ENCODE data around the gene IL17RC. TPM values are rescaled to one million over a fixed set of nuclear protein-coding genes. Genes with fewer than 3 reads are reported as not detected.

IL17RC gene
- total RNA-seq, 1 donor from 2014 or later, result 20.1 TPM

DNA sequence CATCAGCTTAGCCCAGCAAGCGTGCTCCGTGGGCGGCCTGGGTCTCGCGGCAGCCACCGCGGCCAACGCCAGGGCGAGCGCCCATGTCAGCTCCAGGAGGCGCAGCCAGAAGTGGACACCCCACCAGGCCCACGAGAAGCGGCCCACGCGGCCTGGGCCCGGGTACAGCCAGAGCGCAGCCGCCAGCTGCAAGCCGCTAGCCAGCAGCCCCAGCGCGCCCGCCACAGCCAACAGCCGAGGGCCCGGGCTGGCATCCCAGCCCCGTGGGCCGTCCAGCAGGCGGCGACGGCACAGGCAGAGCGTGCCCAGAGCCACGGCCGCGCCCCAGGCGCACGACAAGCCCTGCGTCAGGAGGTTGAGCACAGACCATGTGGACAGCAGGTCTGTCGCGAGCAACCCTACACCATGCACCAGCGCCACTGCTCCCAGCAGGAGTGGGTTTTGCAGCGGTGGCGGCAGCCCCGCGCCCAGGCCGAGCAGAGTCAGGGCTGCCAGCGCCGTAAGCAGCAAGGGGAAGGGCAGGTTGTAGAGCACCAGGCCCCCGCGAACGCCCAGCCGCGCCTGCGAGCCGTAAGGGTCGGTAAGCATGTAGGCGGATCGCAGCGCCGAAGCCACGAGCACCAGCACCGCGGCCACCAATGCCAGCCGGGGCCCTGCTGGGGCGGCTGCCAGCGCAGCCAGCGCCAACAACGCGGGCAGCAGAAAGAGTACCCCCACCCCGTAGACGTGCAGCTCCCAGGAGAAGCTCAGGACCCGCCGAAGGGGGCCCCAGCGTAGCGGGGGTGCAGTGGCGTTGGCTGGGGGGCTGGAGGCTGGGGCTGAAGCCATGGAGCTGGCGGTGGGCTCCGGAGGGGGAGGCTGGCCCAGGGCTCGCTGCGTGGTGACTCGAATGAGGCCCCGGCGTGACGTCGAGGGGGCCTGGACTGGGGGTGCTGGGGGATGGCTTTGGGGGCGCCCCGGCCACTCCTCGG is 30.4 kb downstream of the IL17RC start:
- Mint-ChIP-seq H3K36me3 (ENCODE audit: low read depth, unreplicated experiment) (peaks cover 17% of the 10 kb centered on the region), H3K4me3 (ENCODE audit: unreplicated experiment) (no peak overlapping the region), H3K27ac (ENCODE audit: unreplicated experiment) (no peak overlapping the region), H3K27me3 (ENCODE audit: low read depth, unreplicated experiment) (peaks cover 12% of the 10 kb centered on the region), H3K4me1 (ENCODE audit: low read depth, unreplicated experiment) (no peaks in the 10 kb centered on the region), H3K9me3 (ENCODE audit: unreplicated experiment) (no peaks in the 10 kb centered on the region)
- TF ChIP-seq EZH2 (IDR thresholded peaks at IDR 0.05; ENCODE audit: insufficient read depth, low read length), result no peak
- TF ChIP-seq, protein P1, sequence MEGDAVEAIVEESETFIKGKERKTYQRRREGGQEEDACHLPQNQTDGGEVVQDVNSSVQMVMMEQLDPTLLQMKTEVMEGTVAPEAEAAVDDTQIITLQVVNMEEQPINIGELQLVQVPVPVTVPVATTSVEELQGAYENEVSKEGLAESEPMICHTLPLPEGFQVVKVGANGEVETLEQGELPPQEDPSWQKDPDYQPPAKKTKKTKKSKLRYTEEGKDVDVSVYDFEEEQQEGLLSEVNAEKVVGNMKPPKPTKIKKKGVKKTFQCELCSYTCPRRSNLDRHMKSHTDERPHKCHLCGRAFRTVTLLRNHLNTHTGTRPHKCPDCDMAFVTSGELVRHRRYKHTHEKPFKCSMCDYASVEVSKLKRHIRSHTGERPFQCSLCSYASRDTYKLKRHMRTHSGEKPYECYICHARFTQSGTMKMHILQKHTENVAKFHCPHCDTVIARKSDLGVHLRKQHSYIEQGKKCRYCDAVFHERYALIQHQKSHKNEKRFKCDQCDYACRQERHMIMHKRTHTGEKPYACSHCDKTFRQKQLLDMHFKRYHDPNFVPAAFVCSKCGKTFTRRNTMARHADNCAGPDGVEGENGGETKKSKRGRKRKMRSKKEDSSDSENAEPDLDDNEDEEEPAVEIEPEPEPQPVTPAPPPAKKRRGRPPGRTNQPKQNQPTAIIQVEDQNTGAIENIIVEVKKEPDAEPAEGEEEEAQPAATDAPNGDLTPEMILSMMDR (IDR thresholded peaks at IDR 0.05; ENCODE audit: insufficient read depth, low read depth, low read length), result peak; percentile 28
- Histone ChIP-seq H3K4me3 (ENCODE audit: insufficient read depth, low read depth, low read length) (peak overlapping the region; percentile 63), H3K27me3 (ENCODE audit: insufficient read depth, low read length) (no peaks in the 10 kb centered on the region), H3K36me3 (ENCODE audit: insufficient read depth, low read length) (no peaks in the 10 kb centered on the region), H3K79me2 (ENCODE audit: insufficient read depth, low read length) (no peaks in the 10 kb centered on the region), H3K27ac (ENCODE audit: low read depth, low read length) (no peak overlapping the region), H3K4me1 (ENCODE audit: insufficient read depth, low read length) (peaks cover 11% of the 10 kb centered on the region), H3K9me3 (ENCODE audit: insufficient read depth, low read depth, low read length) (no peaks in the 10 kb centered on the region), H2AFZ (ENCODE audit: low read depth, low read length) (peak overlapping the region; percentile 94), H4K20me1 (ENCODE audit: insufficient read depth, low read length) (no peaks in the 10 kb centered on the region), H3K4me2 (ENCODE audit: low read length) (peak overlapping the region; percentile 94), H3K9ac (ENCODE audit: low read length) (peak overlapping the region; percentile 70)
- DNase-seq (ENCODE audit: low read depth), result peak; percentile 60
- FAIRE-seq, result no peak

DNA sequence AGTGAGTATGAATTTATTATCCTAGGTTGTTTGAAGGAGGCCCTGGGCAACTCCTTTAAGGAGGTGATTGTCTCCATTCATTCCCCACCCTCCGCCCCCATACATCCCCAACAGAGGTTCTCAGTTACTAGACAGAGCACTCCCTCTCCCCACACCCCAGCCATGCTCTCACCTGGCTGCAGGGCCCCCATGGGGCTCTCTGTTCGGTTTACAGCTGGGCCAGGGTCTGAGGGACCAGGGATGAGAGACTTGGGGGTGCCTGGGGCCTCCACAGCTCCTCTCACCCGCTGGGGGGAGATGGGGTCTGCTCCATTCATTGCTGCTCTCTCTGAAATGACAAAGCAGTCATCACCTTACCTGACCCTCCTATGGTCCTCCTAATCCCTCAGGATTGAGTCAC is 31.7 kb downstream of the IL17RC start:
- H3K4me3 Mint-ChIP-seq (ENCODE audit: unreplicated experiment), result no peak overlapping the region
- no peaks in the 10 kb centered on the region for H3K4me1 Mint-ChIP-seq (ENCODE audit: low read depth, unreplicated experiment)
- Histone ChIP-seq H2AFZ (ENCODE audit: low read depth, low read length) (no peak overlapping the region), H3K9ac (ENCODE audit: low read length) (no peak overlapping the region), H3K27me3 (ENCODE audit: insufficient read depth, low read length) (no peaks in the 10 kb centered on the region), H3K27ac (ENCODE audit: low read depth, low read length) (no peak overlapping the region), H3K79me2 (ENCODE audit: insufficient read depth, low read length) (no peaks in the 10 kb centered on the region), H3K9me3 (ENCODE audit: insufficient read depth, low read depth, low read length) (no peaks in the 10 kb centered on the region), H3K4me1 (ENCODE audit: insufficient read depth, low read length) (peaks cover 11% of the 10 kb centered on the region), H3K4me2 (ENCODE audit: low read length) (no peak overlapping the region), H3K4me3 (ENCODE audit: insufficient read depth, low read depth, low read length) (no peak overlapping the region), H3K36me3 (ENCODE audit: insufficient read depth, low read length) (no peaks in the 10 kb centered on the region), H4K20me1 (ENCODE audit: insufficient read depth, low read length) (no peaks in the 10 kb centered on the region)
- FAIRE-seq (no peak), DNase-seq (ENCODE audit: low read depth) (no peak)
- H3K27me3 Mint-ChIP-seq (ENCODE audit: low read depth, unreplicated experiment), result peaks cover 12% of the 10 kb centered on the region
- H3K9me3 Mint-ChIP-seq (ENCODE audit: unreplicated experiment), result no peaks in the 10 kb centered on the region
- TF ChIP-seq, protein P1 (IDR thresholded peaks at IDR 0.05; ENCODE audit: insufficient read depth, low read depth, low read length), result no peak
- no peak for TF ChIP-seq EZH2 (IDR thresholded peaks at IDR 0.05; ENCODE audit: insufficient read depth, low read length)
- no peak overlapping the region for H3K27ac Mint-ChIP-seq (ENCODE audit: unreplicated experiment)
- peaks cover 13% of the 10 kb centered on the region for H3K36me3 Mint-ChIP-seq (ENCODE audit: low read depth, unreplicated experiment)

DNA sequence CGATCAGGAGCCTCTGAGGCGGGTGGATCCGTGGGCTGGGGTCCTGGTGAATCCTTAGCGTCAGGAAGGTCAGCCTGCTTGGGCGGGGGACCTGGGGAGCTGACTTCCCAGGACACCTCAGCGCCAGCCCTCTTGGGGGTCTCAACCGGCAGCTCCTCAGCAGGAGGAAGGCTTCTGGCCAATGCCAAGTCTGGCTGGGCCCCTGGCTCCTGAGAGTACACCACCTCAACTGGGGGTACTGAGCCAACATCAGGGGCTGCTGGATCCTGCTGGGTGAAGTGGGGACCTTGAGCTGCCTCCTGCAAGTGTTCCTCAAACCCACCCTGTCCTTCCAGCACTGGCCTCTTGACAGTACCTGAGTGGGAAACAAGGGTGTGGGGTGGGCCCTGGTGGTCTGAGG is 32.2 kb downstream of the IL17RC start:
- Histone ChIP-seq H3K27ac (ENCODE audit: low read depth, low read length) (no peak overlapping the region), H4K20me1 (ENCODE audit: insufficient read depth, low read length) (no peaks in the 10 kb centered on the region), H3K36me3 (ENCODE audit: insufficient read depth, low read length) (no peaks in the 10 kb centered on the region), H3K9me3 (ENCODE audit: insufficient read depth, low read depth, low read length) (no peaks in the 10 kb centered on the region), H2AFZ (ENCODE audit: low read depth, low read length) (no peak overlapping the region), H3K79me2 (ENCODE audit: insufficient read depth, low read length) (no peaks in the 10 kb centered on the region), H3K4me2 (ENCODE audit: low read length) (no peak overlapping the region), H3K9ac (ENCODE audit: low read length) (no peak overlapping the region), H3K4me3 (ENCODE audit: insufficient read depth, low read depth, low read length) (no peak overlapping the region), H3K4me1 (ENCODE audit: insufficient read depth, low read length) (peaks cover 11% of the 10 kb centered on the region), H3K27me3 (ENCODE audit: insufficient read depth, low read length) (no peaks in the 10 kb centered on the region)
- H3K4me3 Mint-ChIP-seq (ENCODE audit: unreplicated experiment), result no peak overlapping the region
- no peaks in the 10 kb centered on the region for H3K4me1 Mint-ChIP-seq (ENCODE audit: low read depth, unreplicated experiment)
- H3K36me3 Mint-ChIP-seq (ENCODE audit: low read depth, unreplicated experiment), result peaks cover 8% of the 10 kb centered on the region
- no peaks in the 10 kb centered on the region for H3K9me3 Mint-ChIP-seq (ENCODE audit: unreplicated experiment)
- FAIRE-seq (no peak), DNase-seq (ENCODE audit: low read depth) (no peak)
- no peak for TF ChIP-seq EZH2 (IDR thresholded peaks at IDR 0.05; ENCODE audit: insufficient read depth, low read length)
- TF ChIP-seq, protein P1 (IDR thresholded peaks at IDR 0.05; ENCODE audit: insufficient read depth, low read depth, low read length), result no peak
- no peak overlapping the region for H3K27ac Mint-ChIP-seq (ENCODE audit: unreplicated experiment)
- H3K27me3 Mint-ChIP-seq (ENCODE audit: low read depth, unreplicated experiment), result peaks cover 13% of the 10 kb centered on the region
